Glomerular visceral epithelial cell (primary cell): ENCODE measurements around the gene HIGD1B.

Experiments used
- DNase-seq: peaks from one replicate; pipeline ENCODE4 v3.0.0-alpha.2; 2016; ENCODE audit errors: extremely low spot score

Gene HIGD1B

GRCh38 chr17:44837196-44837595 is 10.5 kb upstream of the HIGD1B start:
- no peak for DNase-seq

- no peak for DNase-seq
These were observed 7.4 kb upstream of the HIGD1B start for GRCh38 chr17:44840274-44840673.

- no peak for DNase-seq
These were observed 6.7 kb upstream of the HIGD1B start for GRCh38 chr17:44840936-44841335.

GRCh38 chr17:44842748-44843147 is 4.9 kb upstream of the HIGD1B start:
- no peak for DNase-seq

DNA sequence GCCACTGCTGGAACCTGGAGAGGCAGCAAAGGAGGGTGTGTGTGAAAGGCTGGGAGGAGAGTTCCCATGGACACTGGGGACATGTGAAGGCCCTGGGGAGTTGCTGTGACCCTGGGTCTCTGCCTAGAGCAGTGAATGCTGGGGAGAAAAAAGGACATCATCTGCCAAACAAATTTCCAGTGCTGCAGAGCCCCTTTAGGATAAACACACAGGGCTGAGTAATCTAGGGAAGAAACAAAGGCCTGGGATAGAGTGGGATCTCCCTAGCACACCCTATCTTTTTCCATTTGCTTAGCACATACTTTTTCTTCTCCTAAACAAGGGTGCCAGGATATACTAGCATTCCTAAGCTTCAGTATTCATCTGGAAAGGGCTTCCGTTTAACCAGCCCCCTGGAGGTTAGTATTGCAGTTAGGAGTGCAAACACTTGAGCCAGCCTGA is 3.3 kb upstream of the HIGD1B start:
- no peak for DNase-seq

DNA sequence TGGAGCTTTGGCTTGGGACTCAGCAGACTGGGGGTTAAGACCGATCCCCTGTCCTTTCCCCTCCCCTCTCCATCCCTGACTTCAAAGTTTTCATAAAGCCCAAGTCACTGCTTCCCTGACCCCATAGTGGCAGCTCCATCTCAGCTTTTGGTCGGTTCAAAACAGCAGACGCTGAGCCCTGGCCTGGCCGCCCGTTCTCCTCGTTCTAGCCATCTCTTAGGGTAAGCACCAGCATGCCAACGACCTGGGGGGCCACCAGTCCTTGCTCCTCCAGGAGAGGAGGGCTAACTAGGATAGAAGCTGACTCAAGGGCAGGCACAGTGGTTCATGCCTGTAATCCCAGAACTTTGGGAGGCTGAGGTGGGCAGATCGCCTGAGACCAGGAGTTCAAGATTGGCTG is 1.5 kb upstream of the HIGD1B start:
- DNase-seq, result no peak

- DNase-seq, result no peak
These were observed 643 bp downstream of the HIGD1B start for GRCh38 chr17:44848257-44848795.

DNA sequence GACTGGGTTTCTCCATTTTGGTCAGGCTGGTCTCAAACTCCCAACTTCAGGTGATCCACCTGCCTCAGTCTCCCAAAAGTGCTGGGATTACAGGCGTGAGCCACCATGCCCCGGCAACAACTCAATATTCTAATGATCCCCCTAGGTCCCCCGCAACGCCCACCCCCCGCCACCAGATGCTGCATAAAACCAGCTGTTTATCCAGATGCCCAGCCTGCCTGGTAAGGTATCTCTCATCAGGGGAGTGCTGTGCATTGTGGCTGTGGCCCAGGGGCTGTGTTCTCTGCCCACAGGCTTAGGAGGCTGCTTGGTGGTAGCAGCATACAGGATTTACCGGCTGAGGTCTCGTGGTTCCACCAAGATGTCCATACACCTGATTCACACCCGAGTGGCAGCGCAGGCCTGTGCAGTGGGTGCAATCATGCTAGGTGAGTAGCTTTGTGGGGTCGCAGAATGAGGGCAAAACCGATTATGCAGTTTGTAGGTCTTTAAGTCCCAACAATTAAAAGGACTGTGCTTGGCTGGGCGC is 1.3 kb downstream of the HIGD1B start:
- no peak for DNase-seq

DNA sequence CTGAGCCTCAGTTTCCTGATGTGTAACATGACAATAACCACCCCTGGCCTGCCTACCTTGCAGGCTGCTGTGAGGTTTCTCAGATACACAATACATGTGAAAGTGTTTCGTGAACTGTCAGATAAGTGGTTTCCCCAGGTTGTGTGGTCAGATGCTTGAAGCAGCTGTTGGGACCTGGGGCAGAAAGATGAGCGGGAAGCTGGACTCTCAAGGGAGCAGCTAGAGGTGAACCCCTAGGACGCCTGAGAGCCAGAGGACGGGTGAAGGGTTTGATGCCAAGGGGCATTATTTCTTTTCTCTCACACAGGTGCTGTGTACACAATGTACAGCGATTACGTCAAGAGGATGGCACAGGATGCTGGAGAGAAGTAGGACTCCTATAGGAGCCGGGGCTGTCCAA is 2.3 kb downstream of the HIGD1B start:
- DNase-seq, result no peak

DNA sequence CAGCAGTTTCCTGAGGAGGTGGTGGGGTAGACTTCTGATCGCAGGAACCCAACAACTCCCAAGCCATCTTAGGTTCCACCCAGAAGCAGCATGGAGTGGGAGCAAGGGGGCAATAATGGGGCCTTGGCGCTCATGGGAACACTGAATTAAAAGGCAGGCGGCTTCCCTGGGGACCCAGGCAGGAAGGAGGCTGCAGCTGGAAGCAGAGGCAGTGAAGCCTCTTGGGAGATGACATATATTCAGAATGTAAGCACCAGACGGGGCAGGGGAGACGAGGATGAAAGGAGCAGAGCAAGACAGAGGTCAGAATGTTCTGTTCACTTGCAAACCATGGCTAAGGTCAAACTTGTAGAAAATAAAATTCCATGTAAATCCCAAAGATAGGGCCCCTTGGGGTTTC is 2.9 kb downstream of the HIGD1B start:
- DNase-seq, result no peak

DNA sequence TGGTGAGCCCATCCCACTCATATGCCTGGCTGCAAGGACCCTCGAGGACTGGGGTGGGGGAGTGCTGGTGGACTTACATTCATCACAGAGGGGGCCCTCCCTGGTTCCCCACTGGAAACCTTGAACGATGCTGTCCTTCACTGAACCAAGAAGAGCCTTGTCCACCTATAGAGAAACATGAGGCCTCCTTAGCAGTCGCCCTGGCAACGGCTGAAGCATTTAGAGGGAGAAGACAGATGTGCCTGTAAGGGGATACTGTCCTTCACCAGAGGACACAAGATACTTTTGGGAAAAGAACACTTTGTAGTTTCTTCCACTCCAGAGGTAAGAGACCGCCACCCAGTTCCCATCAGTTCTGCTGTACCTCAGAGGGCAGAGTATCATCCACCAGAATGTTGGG is 6.5 kb downstream of the HIGD1B start:
- DNase-seq, result no peak

- no peak for DNase-seq
These were observed 12.0 kb downstream of the HIGD1B start for GRCh38 chr17:44859701-44860100.

- DNase-seq, result no peak
These were observed 14.7 kb downstream of the HIGD1B start for GRCh38 chr17:44862278-44862914.

DNA sequence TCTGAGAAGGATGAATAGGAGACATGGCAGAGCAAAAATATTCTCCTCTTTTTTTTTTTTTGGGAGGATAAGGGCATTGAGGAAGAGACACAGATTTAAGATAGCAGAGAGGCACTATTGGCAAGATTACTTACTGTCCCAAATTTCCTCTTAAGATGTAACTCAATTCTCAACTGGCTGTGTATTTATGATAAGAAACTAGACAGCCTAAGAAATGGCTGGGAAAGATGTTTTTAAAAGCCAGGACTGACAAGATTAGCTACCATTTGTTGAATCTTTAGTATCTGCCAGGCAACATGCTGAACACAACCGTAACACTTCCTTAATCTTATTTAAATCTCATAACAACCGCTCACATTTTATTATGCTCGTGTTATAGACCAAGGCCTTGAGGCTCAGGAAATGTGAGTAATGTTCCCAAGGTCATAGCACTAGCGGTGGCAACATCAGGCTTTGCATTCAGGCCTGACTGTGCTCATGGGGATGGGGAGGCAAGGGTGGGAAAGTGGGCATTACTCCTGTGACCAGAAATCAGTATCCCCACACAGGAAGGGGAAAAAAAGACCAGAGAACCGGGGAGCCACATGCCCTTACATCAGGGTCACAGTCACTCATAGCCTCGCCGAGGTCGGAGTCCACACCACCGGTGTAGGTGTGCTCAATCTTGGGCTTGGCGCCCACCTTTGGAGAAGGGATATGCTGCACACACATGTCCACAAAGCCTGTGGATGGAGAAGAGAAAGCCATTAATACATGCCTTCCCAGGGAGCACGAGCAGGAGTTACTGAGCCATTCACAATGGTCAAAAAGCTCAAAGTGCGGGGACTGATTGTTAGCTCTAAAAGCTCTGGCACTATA is 15.6 kb downstream of the HIGD1B start:
- no peak for DNase-seq

- DNase-seq, result no peak
These were observed 17.1 kb downstream of the HIGD1B start for GRCh38 chr17:44864831-44865230.

- DNase-seq, result peak; percentile 82
These were observed 17.6 kb downstream of the HIGD1B start for GRCh38 chr17:44865231-44865660.

GRCh38 chr17:44865931-44866330 is 18.2 kb downstream of the HIGD1B start:
- no peak for DNase-seq

- DNase-seq, result no peak
These were observed 20.2 kb downstream of the HIGD1B start for GRCh38 chr17:44867841-44868240.

- DNase-seq, result no peak
These were observed 23.9 kb downstream of the HIGD1B start for GRCh38 chr17:44871556-44871955.

- DNase-seq, result no peak
These were observed 24.6 kb downstream of the HIGD1B start for GRCh38 chr17:44872131-44872768.

DNA sequence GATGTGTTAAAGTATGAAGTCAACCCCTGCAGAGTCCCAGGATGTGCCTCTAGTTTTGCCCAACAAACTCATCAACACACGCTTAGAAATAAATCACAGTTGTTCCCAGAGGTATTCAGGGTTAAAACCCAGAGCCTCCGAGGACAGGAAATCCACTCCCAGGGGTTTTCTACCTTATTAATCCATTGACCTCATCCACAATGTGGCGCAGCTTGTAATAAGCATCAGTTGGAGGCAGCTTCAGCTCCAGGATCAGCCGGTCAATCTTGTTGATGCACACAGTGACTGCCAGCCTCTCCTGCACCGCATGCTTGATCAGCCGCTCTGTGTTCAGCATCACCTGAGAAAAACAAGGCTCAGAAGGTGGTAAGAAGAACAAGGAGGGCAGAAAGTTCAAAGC is 28.1 kb downstream of the HIGD1B start:
- DNase-seq, result no peak

DNA sequence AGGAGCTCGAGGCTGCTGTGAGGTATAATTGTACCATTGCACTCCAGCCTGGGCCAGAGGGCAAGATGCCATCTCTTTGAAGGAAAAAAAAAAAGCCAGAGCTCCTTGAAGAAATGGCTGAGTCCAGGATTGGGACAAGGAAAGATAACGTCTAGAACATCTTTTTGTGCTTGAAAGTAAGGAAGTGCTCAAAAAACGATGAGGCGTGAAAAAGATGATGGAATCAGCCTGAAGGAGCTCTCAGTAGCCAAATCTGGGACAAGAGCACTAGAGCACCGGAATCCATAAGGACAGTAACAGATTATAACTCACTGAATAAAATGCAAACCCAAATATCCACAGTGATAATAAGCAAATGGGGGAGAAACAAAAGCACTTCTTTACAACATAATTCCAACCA is 29.4 kb downstream of the HIGD1B start:
- DNase-seq, result no peak
